Gastroesophageal sphincter (tissue), 4 donors: Measurements from ENCODE around the gene PTPRN2. TPM values are rescaled to one million over a fixed set of nuclear protein-coding genes. Genes with fewer than 3 reads are reported as not detected.

Experiments
- ATAC-seq: fragments of 150-250 bp; one replicate; pipeline ENCODE4 v1.9.1; 2016; ENCODE audit warnings: mild to moderate bottlenecking, moderate library complexity
- H3K27ac ChIP-seq, 4 donors: fragments of 200-600 bp; sonication (generic) in 3 of 4; 1 replicate in 3 of 4; 2 replicates in 1 of 4; pipeline ENCODE4 v1.5.1; 2016 to 2019
- H3K27me3 ChIP-seq: fragments of 200-600 bp; sonication (generic); one replicate; pipeline ENCODE4 v1.5.1; 2019
- H3K36me3 ChIP-seq, 2 donors: fragments of 200-600 bp; sonication (generic); one replicate each; pipeline ENCODE4 v1.5.1; 2019; ENCODE audit warnings: control low read depth in 1 of 2
- H3K4me1 ChIP-seq, 3 donors: fragments of 200-600 bp; sonication (generic); 1 replicate in 2 of 3; 2 replicates in 1 of 3; pipeline ENCODE4 v1.5.1; 2016 to 2019; ENCODE audit warnings: control low read depth in 2 of 3
- H3K4me3 ChIP-seq, 2 donors: fragments of 200-600 bp; sonication (generic); one replicate each; pipeline ENCODE4 v1.5.1; 2019; ENCODE audit warnings: mild to moderate bottlenecking in 1 of 2, moderate library complexity in 1 of 2
- H3K9me3 ChIP-seq, 3 donors: fragments of 200-600 bp; sonication (generic); one replicate each; pipeline ENCODE4 v1.5.1; 2017 to 2019; ENCODE audit warnings: control low read depth in 2 of 3
- EP300 ChIP-seq: sonication (generic); formaldehyde crosslinking; IDR thresholded peaks from one replicate; pipeline ENCODE4 v1.6.1; 2017; ENCODE audit warnings: antibody characterized with exemption, mild to moderate bottlenecking
- POLR2A ChIP-seq, 2 donors: fragments of 450-650 bp; IDR thresholded peaks; one replicate each; pipeline ENCODE4 v1.6.1; 2017; ENCODE audit warnings: antibody characterized with exemption in 2 of 2, mild to moderate bottlenecking in 2 of 2, moderate library complexity in 1 of 2
- POLR2AphosphoS5 ChIP-seq: sonication (generic); formaldehyde crosslinking; IDR thresholded peaks from one replicate; pipeline ENCODE4 v1.6.1; 2017; ENCODE audit warnings: antibody characterized with exemption
- WGBS, 2 donors: methylation state at CpG; one replicate each; pipeline ENCODE4 v1.1.5; 2018; ENCODE audit warnings: low coverage in 1 of 2; 5-methylcytosine and 5-hydroxymethylcytosine counted together
- total RNA-seq, 4 donors: library from RNA; depleted of rRNA; stranded (reverse); fragments of >200 nt; gene quantifications; one replicate each; pipeline ENCODE4 v1.1.0, GENCODE V29; 2016
- TF ChIP-seq, protein P1 (sequence below), 4 experiments: fragments of 200-600 bp in 2 of 4; fragments of 450-650 bp in 2 of 4; sonication (generic) in 1 of 4; IDR thresholded peaks; one replicate each; pipeline ENCODE4 v1.5.1; 2017 to 2019; ENCODE audit warnings: antibody characterized with exemption in 4 of 4, mild to moderate bottlenecking in 2 of 4, moderate library complexity in 2 of 4

PTPRN2 gene
- total RNA-seq, 4 donors from 2014 or later, result 1.7 to 4.7 (median 3.3) TPM

DNA sequence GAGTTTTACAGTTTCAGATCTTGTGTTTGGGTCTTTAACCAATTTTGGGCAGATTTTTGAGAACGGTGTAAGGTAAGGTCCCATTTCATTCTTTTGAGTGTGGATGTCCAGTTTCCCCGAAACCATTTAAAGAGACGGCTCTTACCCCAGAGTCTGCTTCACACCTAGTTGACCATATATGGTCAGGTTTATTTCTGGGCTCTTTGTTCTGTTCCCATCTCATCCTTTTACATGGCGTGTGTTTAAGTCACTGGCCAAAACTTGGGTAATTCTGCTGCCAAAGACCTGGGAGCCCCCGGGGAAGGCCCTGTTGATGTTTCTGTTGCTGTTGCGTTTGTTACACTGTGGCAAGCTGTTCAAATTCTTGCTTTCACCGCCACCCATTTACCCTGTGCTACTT, 120.1 kb downstream of the PTPRN2 start:
- Histone ChIP-seq H3K4me1 (no peaks in the 10 kb centered on the region), H3K9me3 (no peaks in the 10 kb centered on the region), H3K27me3 (peaks cover 31% of the 10 kb centered on the region), H3K27ac (no peak overlapping the region), H3K36me3 (no peaks in the 10 kb centered on the region), H3K4me3 (no peak overlapping the region)
- ATAC-seq, result no peak
- 33 to 60% methylated on average over 4 to 5 of the region's 7 CpGs for WGBS, 2 donors
- TF ChIP-seq, protein P1, sequence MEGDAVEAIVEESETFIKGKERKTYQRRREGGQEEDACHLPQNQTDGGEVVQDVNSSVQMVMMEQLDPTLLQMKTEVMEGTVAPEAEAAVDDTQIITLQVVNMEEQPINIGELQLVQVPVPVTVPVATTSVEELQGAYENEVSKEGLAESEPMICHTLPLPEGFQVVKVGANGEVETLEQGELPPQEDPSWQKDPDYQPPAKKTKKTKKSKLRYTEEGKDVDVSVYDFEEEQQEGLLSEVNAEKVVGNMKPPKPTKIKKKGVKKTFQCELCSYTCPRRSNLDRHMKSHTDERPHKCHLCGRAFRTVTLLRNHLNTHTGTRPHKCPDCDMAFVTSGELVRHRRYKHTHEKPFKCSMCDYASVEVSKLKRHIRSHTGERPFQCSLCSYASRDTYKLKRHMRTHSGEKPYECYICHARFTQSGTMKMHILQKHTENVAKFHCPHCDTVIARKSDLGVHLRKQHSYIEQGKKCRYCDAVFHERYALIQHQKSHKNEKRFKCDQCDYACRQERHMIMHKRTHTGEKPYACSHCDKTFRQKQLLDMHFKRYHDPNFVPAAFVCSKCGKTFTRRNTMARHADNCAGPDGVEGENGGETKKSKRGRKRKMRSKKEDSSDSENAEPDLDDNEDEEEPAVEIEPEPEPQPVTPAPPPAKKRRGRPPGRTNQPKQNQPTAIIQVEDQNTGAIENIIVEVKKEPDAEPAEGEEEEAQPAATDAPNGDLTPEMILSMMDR (IDR thresholded peaks at IDR 0.05), result no peak
- TF ChIP-seq EP300 (no peak), POLR2AphosphoS5 (no peak), POLR2A (IDR thresholded peaks at IDR 0.05) (no peak)

DNA sequence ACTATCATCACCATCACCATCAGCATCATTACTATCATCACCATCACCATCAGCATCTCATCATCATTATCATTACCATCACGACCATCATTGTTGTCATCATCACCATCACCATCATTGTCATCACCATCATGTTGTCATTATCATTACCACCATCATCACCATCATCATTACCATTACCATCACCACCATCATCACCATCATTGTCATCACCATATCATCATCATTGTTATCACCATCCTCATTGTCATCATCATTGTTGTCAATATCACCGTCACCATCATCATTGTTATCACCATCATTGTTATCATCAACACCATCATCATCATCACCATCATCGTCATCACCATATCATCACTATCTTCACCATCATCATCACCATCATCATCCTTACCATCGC, 124.3 kb downstream of the PTPRN2 start:
- TF ChIP-seq, protein P1 (IDR thresholded peaks at IDR 0.05), result no peak
- TF ChIP-seq EP300 (no peak), POLR2A (IDR thresholded peaks at IDR 0.05) (no peak), POLR2AphosphoS5 (no peak)
- no peak overlapping the region for H3K27ac ChIP-seq
- H3K4me3 ChIP-seq, result no peak overlapping the region
- H3K27me3 ChIP-seq, result peaks cover 10% of the 10 kb centered on the region
- H3K9me3 ChIP-seq, result no peaks in the 10 kb centered on the region
- H3K4me1 ChIP-seq, result no peaks in the 10 kb centered on the region
- WGBS, 2 donors, result 82 to 85% methylated on average over 4 of the region's 4 CpGs
- no peak for ATAC-seq
- H3K36me3 ChIP-seq, result no peaks in the 10 kb centered on the region

DNA sequence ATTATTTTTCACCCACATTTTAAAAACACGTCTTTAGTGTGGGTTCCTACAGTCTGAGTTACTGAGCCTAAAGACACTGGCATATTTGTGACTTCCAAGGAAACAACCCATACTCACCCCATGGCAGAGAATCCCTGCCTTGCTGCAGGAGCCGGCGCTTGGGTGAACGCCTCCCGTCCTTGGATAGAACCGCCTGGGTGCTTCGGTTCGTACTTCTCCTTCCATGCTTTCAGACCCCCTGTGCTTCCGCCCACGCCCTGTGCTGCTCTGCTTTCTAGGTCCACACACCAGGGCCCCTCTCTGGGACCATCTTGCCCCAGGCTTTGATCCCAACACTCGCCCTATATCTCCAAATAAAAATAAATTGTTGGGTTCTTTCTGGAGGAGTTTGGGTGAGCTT, 125.8 kb downstream of the PTPRN2 start:
- Histone ChIP-seq H3K27ac (no peak overlapping the region), H3K9me3 (no peaks in the 10 kb centered on the region), H3K4me1 (no peaks in the 10 kb centered on the region), H3K4me3 (no peak overlapping the region), H3K36me3 (no peaks in the 10 kb centered on the region), H3K27me3 (no peaks in the 10 kb centered on the region)
- WGBS, 2 donors, result 82 to 83% methylated on average over 10 to 11 of the region's 11 CpGs
- ATAC-seq, result no peak
- TF ChIP-seq POLR2AphosphoS5 (no peak), EP300 (no peak), POLR2A (IDR thresholded peaks at IDR 0.05) (no peak)
- TF ChIP-seq, protein P1 (IDR thresholded peaks at IDR 0.05), result no peak

DNA sequence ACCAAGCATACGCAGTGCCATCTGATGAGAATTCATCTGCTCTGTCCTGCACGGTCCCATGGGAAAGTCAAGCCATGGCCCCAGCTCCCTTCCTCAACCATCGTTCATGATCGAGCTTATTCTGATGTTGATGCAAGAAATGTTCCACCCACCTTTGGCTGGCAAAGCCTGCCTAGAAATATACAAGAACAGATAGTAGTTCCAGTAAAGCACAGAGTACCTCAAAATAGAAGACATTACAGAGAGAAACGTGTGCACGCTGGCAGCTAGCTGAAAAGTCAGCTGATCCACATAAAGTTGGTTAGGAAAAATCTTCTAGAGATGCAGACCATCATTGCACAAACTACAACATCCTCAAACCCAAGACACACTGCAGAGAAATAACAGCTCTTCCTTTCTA, 127.0 kb downstream of the PTPRN2 start:
- Histone ChIP-seq H3K4me3 (no peak overlapping the region), H3K27me3 (no peaks in the 10 kb centered on the region), H3K36me3 (no peaks in the 10 kb centered on the region), H3K4me1 (no peaks in the 10 kb centered on the region), H3K9me3 (no peaks in the 10 kb centered on the region), H3K27ac (no peak overlapping the region)
- WGBS, 2 donors, result 52 to 100% methylated on average over 1 to 4 of the region's 6 CpGs
- no peak for ATAC-seq
- TF ChIP-seq POLR2AphosphoS5 (no peak), POLR2A (IDR thresholded peaks at IDR 0.05) (no peak), EP300 (no peak)
- TF ChIP-seq, protein P1 (IDR thresholded peaks at IDR 0.05), result no peak

DNA sequence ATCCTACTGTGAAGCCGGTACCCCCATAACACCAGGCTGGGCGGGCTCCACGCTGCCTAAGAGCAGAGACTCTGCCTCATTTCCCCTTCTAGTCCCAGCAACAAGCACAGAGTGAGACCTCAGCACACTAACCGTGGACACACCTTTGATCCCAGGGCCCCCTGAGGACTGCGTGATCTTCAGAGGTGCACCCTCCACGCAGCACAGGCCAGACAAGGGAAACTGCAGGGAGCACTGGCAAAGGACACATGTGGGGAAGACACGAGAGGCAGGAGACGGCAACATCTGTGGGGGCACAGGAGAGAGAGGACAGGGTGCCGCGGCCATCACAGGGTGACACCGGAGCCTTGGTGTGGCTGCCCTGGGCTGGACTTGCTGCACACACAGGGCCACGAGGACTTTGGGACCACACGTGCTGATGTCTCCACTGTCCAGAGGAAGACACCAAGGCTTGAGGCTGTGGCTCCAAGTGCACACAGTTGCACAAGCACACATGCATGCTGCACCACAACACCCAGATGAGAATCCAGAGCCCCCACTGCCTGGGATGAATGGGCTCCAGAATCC, 128.8 kb downstream of the PTPRN2 start:
- Histone ChIP-seq H3K36me3 (no peaks in the 10 kb centered on the region), H3K4me3 (no peak overlapping the region), H3K4me1 (no peaks in the 10 kb centered on the region), H3K27me3 (no peaks in the 10 kb centered on the region), H3K9me3 (no peaks in the 10 kb centered on the region), H3K27ac (no peak overlapping the region)
- WGBS, 2 donors, result 94% methylated on average over 7 of the region's 13 CpGs; no CpG with 5 or more reads in 1 of the 2 donors
- no peak for ATAC-seq
- TF ChIP-seq EP300, result no peak
- TF ChIP-seq, protein P1 (IDR thresholded peaks at IDR 0.05), result no peak
- TF ChIP-seq POLR2A (IDR thresholded peaks at IDR 0.05), result no peak
- TF ChIP-seq POLR2AphosphoS5, result no peak
